Activated CD8-positive, alpha-beta memory T cell treated with anti-CD3 and anti-CD28 coated beads, Interleukin-2, amount 50 U/mL, for 24 hours (primary cell): ENCODE results near the gene CA7.

ENCODE experiments used
- DNase-seq: peaks from one replicate; pipeline ENCODE4 v3.0.0-alpha.2; 2020; ENCODE audit errors: extremely low read depth

Gene CA7

GRCh38 chr16:66844342-66845079 lies at the start of gene CA7:
TSS of gene CA7 (plus strand) at chr16:66844414. CDS start at chr16:66844488, 74 bp downstream.
- DNase-seq, result no peak

GRCh38 chr16:66798161-66798560 lies 46.1 kb upstream of the CA7 start:
- no peak for DNase-seq

- DNase-seq, result no peak
Measured at GRCh38 chr16:66800856-66801255, 43.4 kb upstream of the CA7 start.

- DNase-seq, result no peak
Measured at GRCh38 chr16:66801320-66802105, 42.7 kb upstream of the CA7 start, which contains the start of gene TERB1. TSS of gene TERB1 (minus strand) at chr16:66801584. CDS start at chr16:66796798, 4,786 bp downstream.

- no peak for DNase-seq
Measured at GRCh38 chr16:66802159-66802558, 42.1 kb upstream of the CA7 start.

GRCh38 chr16:66809765-66810164 lies 34.4 kb upstream of the CA7 start:
- DNase-seq, result no peak

- no peak for DNase-seq
Measured at GRCh38 chr16:66810391-66810790, 33.8 kb upstream of the CA7 start.

GRCh38 chr16:66811043-66811442 lies 33.2 kb upstream of the CA7 start:
- DNase-seq, result no peak

- no peak for DNase-seq
Measured at GRCh38 chr16:66814734-66815133, 29.5 kb upstream of the CA7 start.

GRCh38 chr16:66824006-66824405 lies 20.2 kb upstream of the CA7 start:
- DNase-seq, result no peak

- DNase-seq, result peak; percentile 58
Measured at GRCh38 chr16:66830422-66831404, 13.5 kb upstream of the CA7 start, which contains the start of gene NAE1. TSS of gene NAE1 (minus strand) at chr16:66830976. CDS start at chr16:66830899, 77 bp downstream.

GRCh38 chr16:66832190-66832589 lies 12.0 kb upstream of the CA7 start:
- no peak for DNase-seq

GRCh38 chr16:66832661-66833305 lies 11.4 kb upstream of the CA7 start:
- DNase-seq, result no peak

- no peak for DNase-seq
Measured at GRCh38 chr16:66834746-66835145, 9.5 kb upstream of the CA7 start.

- DNase-seq, result no peak
Measured at GRCh38 chr16:66840883-66841282, 3.3 kb upstream of the CA7 start.

GRCh38 chr16:66841366-66841765 lies 2.8 kb upstream of the CA7 start:
- DNase-seq, result no peak

- no peak for DNase-seq
Measured at GRCh38 chr16:66842765-66843164, 1.4 kb upstream of the CA7 start.

- DNase-seq, result no peak
Measured at GRCh38 chr16:66843191-66843590, 1.0 kb upstream of the CA7 start.

- DNase-seq, result no peak
Measured at GRCh38 chr16:66844009-66844341, 239 bp upstream of the CA7 start.

GRCh38 chr16:66845080-66845410 lies 831 bp downstream of the CA7 start:
- no peak for DNase-seq

- no peak for DNase-seq
Measured at GRCh38 chr16:66845791-66846221, 1.6 kb downstream of the CA7 start.
